HEK293 (cell line): Measurements from ENCODE around the gene ELOVL6.
A peak's percentile ranks its signal among the peaks of the same experiment; 100 is the strongest.

ENCODE experiments used
- CTCF ChIA-PET: fragments of 350-600 bp; formaldehyde crosslinking; extraction: SDS; loops from one replicate; lab custom pipeline; 2021; ENCODE audit warnings: antibody characterized with exemption; lab: Yijun Ruan, JAX
- POLR2A ChIA-PET: fragments of 300-600 bp; formaldehyde crosslinking; extraction: SDS; loops from one replicate; lab custom pipeline; 2020; ENCODE audit warnings: antibody characterized with exemption, inconsistent platforms; lab: Yijun Ruan, JAX
- H3K27ac ChIP-seq: fragments of 200-500 bp; sonication (Bioruptor generic); 2 replicates; pipeline ENCODE4 v1.5.1; 2014; ENCODE audit warnings: low read depth, low read length, control low read depth, inconsistent platforms; ENCODE audit errors: extremely low read depth
- H3K36me3 ChIP-seq, 2 experiments: fragments of 200-500 bp in 1 of 2; sonication (Bioruptor generic) in 1 of 2; 1 replicate in 1 of 2; 2 replicates in 1 of 2; pipeline ENCODE4 v1.5.1; 2014 to 2017; ENCODE audit warnings: inconsistent platforms in 2 of 2, low read length in 2 of 2; ENCODE audit not compliant: control insufficient read depth in 2 of 2, insufficient read depth in 1 of 2
- H3K4me1 ChIP-seq: fragments of 200-500 bp; sonication (Bioruptor generic); 2 replicates; pipeline ENCODE4 v1.5.1; 2014; ENCODE audit warnings: mild to moderate bottlenecking, low read length, inconsistent platforms; ENCODE audit not compliant: control insufficient read depth, insufficient read depth
- H3K4me3 ChIP-seq: 2 replicates; pipeline ENCODE4 v1.5.1; 2011; ENCODE audit warnings: low read depth, mild to moderate bottlenecking, control low read depth, low read length, moderate library complexity
- H3K9me3 ChIP-seq: fragments of 200-500 bp; sonication (Bioruptor generic); 2 replicates; pipeline ENCODE4 v1.5.1; 2014; ENCODE audit warnings: low read depth, low read length, inconsistent platforms; ENCODE audit not compliant: control insufficient read depth, insufficient read depth
- BCL6B ChIP-seq: fragments of 450-650 bp; formaldehyde crosslinking; IDR thresholded peaks from 2 replicates; pipeline ENCODE4 v1.5.1; 2017; ENCODE audit warnings: missing biosample characterization, missing genetic modification characterization
- ZBTB1 ChIP-seq: fragments of 450-650 bp; formaldehyde crosslinking; IDR thresholded peaks from 2 replicates; pipeline ENCODE4 v1.5.1; 2016; ENCODE audit warnings: missing biosample characterization, missing genetic modification characterization
- ZBTB20 ChIP-seq: fragments of 450-650 bp; formaldehyde crosslinking; IDR thresholded peaks from 2 replicates; pipeline ENCODE4 v1.5.1; 2016; ENCODE audit warnings: missing biosample characterization, missing genetic modification characterization
- ZIC2 ChIP-seq: fragments of 450-650 bp; formaldehyde crosslinking; IDR thresholded peaks from 2 replicates; pipeline ENCODE4 v1.5.1; 2016; ENCODE audit warnings: missing biosample characterization, missing genetic modification characterization
- ZNF10 ChIP-seq: fragments of 450-650 bp; formaldehyde crosslinking; IDR thresholded peaks from 2 replicates; pipeline ENCODE4 v1.5.1; 2017; ENCODE audit warnings: missing biosample characterization, missing genetic modification characterization
- ZNF16 ChIP-seq: fragments of 450-650 bp; formaldehyde crosslinking; IDR thresholded peaks from 2 replicates; pipeline ENCODE4 v1.5.1; 2016; ENCODE audit warnings: low read depth, missing biosample characterization, missing genetic modification characterization
- ZNF175 ChIP-seq: fragments of 450-650 bp; formaldehyde crosslinking; IDR thresholded peaks from 2 replicates; pipeline ENCODE4 v1.5.1; 2016; ENCODE audit warnings: missing biosample characterization, missing genetic modification characterization
- ZNF488 ChIP-seq: fragments of 450-650 bp; formaldehyde crosslinking; IDR thresholded peaks from 2 replicates; pipeline ENCODE4 v1.5.1; 2016; ENCODE audit warnings: missing biosample characterization, missing genetic modification characterization
- ZNF692 ChIP-seq: fragments of 450-650 bp; formaldehyde crosslinking; IDR thresholded peaks from 2 replicates; pipeline ENCODE4 v1.5.1; 2016; ENCODE audit warnings: missing biosample characterization, missing genetic modification characterization
- TF ChIP-seq, protein P1 (sequence below): fragments of 450-650 bp; formaldehyde crosslinking; IDR thresholded peaks from 2 replicates; pipeline ENCODE4 v1.5.1; 2016; ENCODE audit warnings: missing biosample characterization, missing genetic modification characterization
- TF ChIP-seq, protein P2 (sequence below): fragments of 450-650 bp; formaldehyde crosslinking; IDR thresholded peaks from 2 replicates; pipeline ENCODE4 v1.5.1; 2016; ENCODE audit warnings: missing biosample characterization, missing genetic modification characterization, low read depth

ELOVL6 gene

GRCh38 chr4:110059556-110060191 is 138.7 kb downstream of the ELOVL6 start:
- H3K4me1 ChIP-seq = no peaks in the 10 kb centered on the region
- no peak for TF ChIP-seq ZBTB20 (tag by site-specific recombination)
- TF ChIP-seq BCL6B = peak; percentile 60
- H3K27ac ChIP-seq = no peak overlapping the region
- no peak overlapping the region for H3K4me3 ChIP-seq
- H3K9me3 ChIP-seq = no peaks in the 10 kb centered on the region
- CTCF ChIA-PET = interaction anchor here (1.3 to 1.9 kb wide), 2 partner anchors 9 to 285 kb away, joined by 3 to 5 read pairs; no protein-coding TSS in a partner anchor
- no peaks in the 10 kb centered on the region for H3K36me3 ChIP-seq
- POLR2A ChIA-PET = no interaction called here

- CTCF ChIA-PET = interaction anchor here (1.3 kb wide), 1 partner anchor 286 kb away, joined by 3 read pairs; no protein-coding TSS in a partner anchor
Observed at GRCh38 chr4:110058677-110059076, 139.7 kb downstream of the ELOVL6 start.

More at GRCh38 chr4:110058677-110059076, 139.7 kb downstream of the ELOVL6 start:
- Histone ChIP-seq H3K27ac (no peak overlapping the region), H3K4me3 (no peak overlapping the region), H3K36me3 (no peaks in the 10 kb centered on the region), H3K4me1 (no peaks in the 10 kb centered on the region), H3K9me3 (no peaks in the 10 kb centered on the region)
- POLR2A ChIA-PET = no interaction called here
- TF ChIP-seq, protein P1, sequence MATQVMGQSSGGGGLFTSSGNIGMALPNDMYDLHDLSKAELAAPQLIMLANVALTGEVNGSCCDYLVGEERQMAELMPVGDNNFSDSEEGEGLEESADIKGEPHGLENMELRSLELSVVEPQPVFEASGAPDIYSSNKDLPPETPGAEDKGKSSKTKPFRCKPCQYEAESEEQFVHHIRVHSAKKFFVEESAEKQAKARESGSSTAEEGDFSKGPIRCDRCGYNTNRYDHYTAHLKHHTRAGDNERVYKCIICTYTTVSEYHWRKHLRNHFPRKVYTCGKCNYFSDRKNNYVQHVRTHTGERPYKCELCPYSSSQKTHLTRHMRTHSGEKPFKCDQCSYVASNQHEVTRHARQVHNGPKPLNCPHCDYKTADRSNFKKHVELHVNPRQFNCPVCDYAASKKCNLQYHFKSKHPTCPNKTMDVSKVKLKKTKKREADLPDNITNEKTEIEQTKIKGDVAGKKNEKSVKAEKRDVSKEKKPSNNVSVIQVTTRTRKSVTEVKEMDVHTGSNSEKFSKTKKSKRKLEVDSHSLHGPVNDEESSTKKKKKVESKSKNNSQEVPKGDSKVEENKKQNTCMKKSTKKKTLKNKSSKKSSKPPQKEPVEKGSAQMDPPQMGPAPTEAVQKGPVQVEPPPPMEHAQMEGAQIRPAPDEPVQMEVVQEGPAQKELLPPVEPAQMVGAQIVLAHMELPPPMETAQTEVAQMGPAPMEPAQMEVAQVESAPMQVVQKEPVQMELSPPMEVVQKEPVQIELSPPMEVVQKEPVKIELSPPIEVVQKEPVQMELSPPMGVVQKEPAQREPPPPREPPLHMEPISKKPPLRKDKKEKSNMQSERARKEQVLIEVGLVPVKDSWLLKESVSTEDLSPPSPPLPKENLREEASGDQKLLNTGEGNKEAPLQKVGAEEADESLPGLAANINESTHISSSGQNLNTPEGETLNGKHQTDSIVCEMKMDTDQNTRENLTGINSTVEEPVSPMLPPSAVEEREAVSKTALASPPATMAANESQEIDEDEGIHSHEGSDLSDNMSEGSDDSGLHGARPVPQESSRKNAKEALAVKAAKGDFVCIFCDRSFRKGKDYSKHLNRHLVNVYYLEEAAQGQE = no peak
- TF ChIP-seq ZIC2 (tag by site-specific recombination) (no peak), ZNF692 (tag by site-specific recombination) (no peak), ZNF10 (no peak), ZBTB1 (tag by site-specific recombination) (no peak), ZNF488 (tag by site-specific recombination) (no peak), ZNF16 (tag by site-specific recombination) (no peak), ZNF175 (tag by site-specific recombination) (no peak)
- TF ChIP-seq, protein P2, sequence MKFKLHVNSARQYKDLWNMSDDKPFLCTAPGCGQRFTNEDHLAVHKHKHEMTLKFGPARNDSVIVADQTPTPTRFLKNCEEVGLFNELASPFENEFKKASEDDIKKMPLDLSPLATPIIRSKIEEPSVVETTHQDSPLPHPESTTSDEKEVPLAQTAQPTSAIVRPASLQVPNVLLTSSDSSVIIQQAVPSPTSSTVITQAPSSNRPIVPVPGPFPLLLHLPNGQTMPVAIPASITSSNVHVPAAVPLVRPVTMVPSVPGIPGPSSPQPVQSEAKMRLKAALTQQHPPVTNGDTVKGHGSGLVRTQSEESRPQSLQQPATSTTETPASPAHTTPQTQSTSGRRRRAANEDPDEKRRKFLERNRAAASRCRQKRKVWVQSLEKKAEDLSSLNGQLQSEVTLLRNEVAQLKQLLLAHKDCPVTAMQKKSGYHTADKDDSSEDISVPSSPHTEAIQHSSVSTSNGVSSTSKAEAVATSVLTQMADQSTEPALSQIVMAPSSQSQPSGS (tag by site-specific recombination) = no peak
